Measurements from ENCODE around the gene TMEM132A. TPM values are rescaled to one million over a fixed set of nuclear protein-coding genes. Genes with fewer than 3 reads are reported as not detected.

Gene TMEM132A
- total RNA-seq, 1 experiment from 2014 or later: 54.4 TPM

GRCh38 chr11:60974726-60975125 lies 50.5 kb downstream of the TMEM132A start:
- Histone ChIP-seq H3K9me2 (ENCODE audit: insufficient read depth) (no peaks in the 10 kb centered on the region), H3K79me2 (ENCODE audit: low read depth) (no peaks in the 10 kb centered on the region), H3K4me1 (replicated peaks; ENCODE audit: insufficient read depth) (no peaks in the 10 kb centered on the region), H2AFZ (no peak overlapping the region), H3K4me2 (no peak overlapping the region), H3K36me3 (ENCODE audit: low read depth) (no peaks in the 10 kb centered on the region), H3F3A (ENCODE audit: insufficient read depth, low read depth) (no peaks in the 10 kb centered on the region), H3K4me3 (no peak overlapping the region), H3K27me3 (ENCODE audit: insufficient read depth, low read depth) (peaks cover 20% of the 10 kb centered on the region), H3K9me3 (ENCODE audit: insufficient read depth, low read depth) (no peaks in the 10 kb centered on the region), H3K27ac (no peak overlapping the region), H4K20me1 (ENCODE audit: insufficient read depth) (no peaks in the 10 kb centered on the region)
- BruUV-seq (replicated peaks): no TSS peak
- ChIA-PET POLR2A (ENCODE audit: unreplicated experiment) (no interaction called here), CTCF (no interaction called here)
- no peak for DNase-seq
- intact Hi-C loops (cut with micrococcal nuclease; ENCODE audit: unreplicated experiment): no loop called here
- TF ChIP-seq CTCF (conservative IDR thresholded peaks at IDR 0.05) (no peak), EZH2 (IDR thresholded peaks at IDR 0.05; ENCODE audit: low read depth) (no peak)

- ChIA-PET CTCF (no interaction called here), POLR2A (ENCODE audit: unreplicated experiment) (no interaction called here)
- Histone ChIP-seq H3K9me2 (ENCODE audit: insufficient read depth) (no peaks in the 10 kb centered on the region), H4K20me1 (ENCODE audit: insufficient read depth) (no peaks in the 10 kb centered on the region), H3K4me2 (no peak overlapping the region), H3K79me2 (ENCODE audit: low read depth) (no peaks in the 10 kb centered on the region), H3K27me3 (ENCODE audit: insufficient read depth, low read depth) (peaks cover 20% of the 10 kb centered on the region), H3K4me1 (replicated peaks; ENCODE audit: insufficient read depth) (no peaks in the 10 kb centered on the region), H3K27ac (no peak overlapping the region), H3F3A (ENCODE audit: insufficient read depth, low read depth) (no peaks in the 10 kb centered on the region), H3K4me3 (no peak overlapping the region), H2AFZ (no peak overlapping the region), H3K9me3 (ENCODE audit: insufficient read depth, low read depth) (no peaks in the 10 kb centered on the region), H3K36me3 (ENCODE audit: low read depth) (no peaks in the 10 kb centered on the region)
- TF ChIP-seq CTCF (conservative IDR thresholded peaks at IDR 0.05) (no peak), EZH2 (IDR thresholded peaks at IDR 0.05; ENCODE audit: low read depth) (no peak)
- intact Hi-C loops (cut with micrococcal nuclease; ENCODE audit: unreplicated experiment): no loop called here
- DNase-seq: no peak
- BruUV-seq (replicated peaks): no TSS peak
Observed at GRCh38 chr11:60977224-60977623, 53.0 kb downstream of the TMEM132A start.

GRCh38 chr11:60977836-60978235 lies 53.6 kb downstream of the TMEM132A start:
- no peak for DNase-seq
- POLR2A ChIA-PET (ENCODE audit: unreplicated experiment): no interaction called here
- Histone ChIP-seq H3F3A (ENCODE audit: insufficient read depth, low read depth) (no peaks in the 10 kb centered on the region), H3K79me2 (ENCODE audit: low read depth) (no peaks in the 10 kb centered on the region), H3K4me2 (no peak overlapping the region), H3K4me1 (replicated peaks; ENCODE audit: insufficient read depth) (no peaks in the 10 kb centered on the region), H4K20me1 (ENCODE audit: insufficient read depth) (no peaks in the 10 kb centered on the region), H3K9me2 (ENCODE audit: insufficient read depth) (no peaks in the 10 kb centered on the region), H3K9me3 (ENCODE audit: insufficient read depth, low read depth) (no peaks in the 10 kb centered on the region), H3K27me3 (ENCODE audit: insufficient read depth, low read depth) (peaks cover 15% of the 10 kb centered on the region), H3K36me3 (ENCODE audit: low read depth) (no peaks in the 10 kb centered on the region), H3K4me3 (no peak overlapping the region), H3K27ac (no peak overlapping the region), H2AFZ (no peak overlapping the region)
- intact Hi-C loops (cut with micrococcal nuclease; ENCODE audit: unreplicated experiment): no loop called here
- CTCF ChIA-PET: no interaction called here
- TF ChIP-seq CTCF (conservative IDR thresholded peaks at IDR 0.05) (no peak), EZH2 (IDR thresholded peaks at IDR 0.05; ENCODE audit: low read depth) (no peak)
- no TSS peak for BruUV-seq (replicated peaks)

Data from PC-9 (cell line).